IPS-18c (cell line): ENCODE results near the gene KIAA2012.

Source experiments
- H3K4me3 ChIP-seq: 2 replicates; pipeline ENCODE4 v1.7.0; 2013; ENCODE audit warnings: low read depth, mild to moderate bottlenecking, low read length, moderate library complexity; ENCODE audit not compliant: insufficient read depth
- H3K9me3 ChIP-seq: one replicate; pipeline ENCODE4 v1.6.1; 2013; ENCODE audit warnings: mild to moderate bottlenecking, low read length, moderate library complexity; ENCODE audit not compliant: control insufficient read depth, insufficient read depth

Gene KIAA2012

DNA sequence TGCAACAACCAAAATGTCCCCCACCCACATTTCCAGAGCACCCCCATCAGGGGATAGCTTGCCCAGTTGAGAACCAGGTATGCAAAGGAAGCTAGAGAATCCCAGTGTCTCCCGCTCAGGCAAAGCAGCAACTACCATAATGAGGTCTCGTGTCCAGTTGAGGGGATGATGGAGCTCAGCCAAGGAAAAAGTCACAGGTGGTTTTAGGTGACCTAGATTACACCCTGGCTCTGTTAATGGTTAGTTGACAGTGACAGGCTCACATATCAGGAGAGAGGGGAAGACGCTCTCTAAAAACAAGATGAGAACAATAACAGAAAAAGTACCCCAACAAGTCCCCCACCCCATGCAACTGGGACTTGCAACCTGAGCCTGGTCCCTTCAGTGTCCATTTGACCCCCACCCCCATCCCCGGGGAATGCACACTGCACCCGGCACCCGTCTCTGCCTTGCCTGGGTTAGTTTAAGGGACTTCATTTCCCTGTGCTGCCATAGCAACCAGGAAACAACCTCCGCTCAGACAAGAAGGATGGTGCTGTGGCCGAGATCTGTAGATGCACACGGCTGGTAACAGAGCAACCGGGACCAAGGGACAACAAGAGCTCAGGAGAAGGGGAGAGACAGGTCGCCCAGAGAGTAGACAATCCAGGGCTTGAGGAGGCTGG is at the start of gene KIAA2012:
Gene KIAA2012 (plus strand): TSS at position 519 of the 665 bp plus-strand sequence. CDS start 373 bp downstream, outside the sequence.
- no peak within 1 kb of the TSS for H3K4me3 ChIP-seq
- no peaks in the 10 kb centered on the region for H3K9me3 ChIP-seq

DNA sequence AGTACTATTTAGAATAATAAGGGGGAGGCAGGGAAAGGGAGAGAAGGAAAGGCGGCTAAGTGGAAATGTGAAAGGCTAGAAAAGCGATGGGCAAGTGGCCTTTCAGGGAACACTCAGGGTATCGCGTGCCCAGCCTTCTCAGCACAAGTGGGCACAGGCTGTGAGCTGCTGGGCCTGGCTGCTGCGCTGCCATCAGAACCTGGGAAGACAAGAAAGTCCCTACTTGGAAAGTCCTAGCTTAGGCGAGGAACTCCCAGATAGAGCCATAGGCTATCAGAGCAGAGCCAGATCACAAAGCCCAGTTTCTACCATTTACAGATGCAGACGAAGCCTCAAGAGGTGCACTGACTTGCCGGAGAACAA is 49.2 kb upstream of the KIAA2012 start:
- Histone ChIP-seq H3K9me3 (no peaks in the 10 kb centered on the region), H3K4me3 (no peak overlapping the region)

DNA sequence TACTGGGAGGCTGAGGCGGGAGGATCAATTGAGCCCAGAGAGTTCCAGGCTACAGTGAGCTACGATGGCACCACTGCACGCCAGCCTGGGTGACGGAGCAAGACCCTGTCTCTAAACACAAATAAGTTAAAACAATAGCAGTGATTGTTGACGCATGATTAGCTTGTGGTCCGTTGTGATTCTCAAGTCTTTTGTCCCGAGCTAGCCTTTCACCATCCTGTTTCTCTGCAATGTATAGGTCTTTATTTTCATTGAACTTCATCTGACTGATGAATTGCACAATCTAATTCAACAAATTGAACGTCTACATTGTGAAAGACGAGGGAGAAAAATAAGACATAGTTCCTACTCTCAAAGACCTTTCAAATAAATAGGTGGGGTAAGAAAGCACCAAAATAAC is 48.2 kb upstream of the KIAA2012 start:
- Histone ChIP-seq H3K4me3 (no peak overlapping the region), H3K9me3 (no peaks in the 10 kb centered on the region)

DNA sequence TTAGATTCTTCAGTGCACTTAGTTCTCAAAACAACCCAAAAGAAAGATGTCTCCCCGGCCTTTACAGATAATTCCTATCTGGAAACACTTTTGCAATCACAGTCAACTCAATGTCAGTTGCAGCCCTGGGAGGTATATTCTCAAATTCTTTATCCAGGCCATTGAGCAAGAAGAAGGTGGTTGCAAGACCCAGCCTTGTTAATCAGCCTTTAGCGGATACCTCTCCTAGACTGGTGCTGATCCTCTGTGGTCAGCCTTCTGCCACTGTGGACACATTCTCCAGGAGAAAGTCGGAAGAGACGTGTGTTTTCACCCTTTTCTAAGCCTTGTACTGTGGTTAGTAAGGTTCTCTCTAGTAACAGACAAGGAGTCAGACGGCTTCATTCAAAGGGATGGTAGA is 47.2 kb upstream of the KIAA2012 start:
- Histone ChIP-seq H3K4me3 (no peak overlapping the region), H3K9me3 (no peaks in the 10 kb centered on the region)

DNA sequence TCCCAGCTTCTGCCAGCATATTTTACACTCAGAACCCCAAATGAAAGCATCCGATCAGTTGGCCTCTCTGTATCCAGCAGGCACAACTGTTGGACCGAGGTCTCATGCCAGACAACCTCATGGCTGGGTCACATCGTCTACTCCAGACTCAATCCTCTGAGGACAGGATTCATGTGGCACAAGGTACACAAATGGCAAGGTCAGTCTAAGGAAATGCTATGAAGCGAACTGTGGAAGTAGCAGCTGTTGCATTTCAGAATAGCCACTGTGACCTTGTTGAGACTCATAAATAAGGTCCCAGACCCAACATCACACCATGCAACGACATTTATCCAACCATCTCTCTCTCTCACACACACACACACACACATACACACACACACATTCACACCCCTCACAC is 46.5 kb upstream of the KIAA2012 start:
- H3K4me3 ChIP-seq = no peak overlapping the region
- no peaks in the 10 kb centered on the region for H3K9me3 ChIP-seq

DNA sequence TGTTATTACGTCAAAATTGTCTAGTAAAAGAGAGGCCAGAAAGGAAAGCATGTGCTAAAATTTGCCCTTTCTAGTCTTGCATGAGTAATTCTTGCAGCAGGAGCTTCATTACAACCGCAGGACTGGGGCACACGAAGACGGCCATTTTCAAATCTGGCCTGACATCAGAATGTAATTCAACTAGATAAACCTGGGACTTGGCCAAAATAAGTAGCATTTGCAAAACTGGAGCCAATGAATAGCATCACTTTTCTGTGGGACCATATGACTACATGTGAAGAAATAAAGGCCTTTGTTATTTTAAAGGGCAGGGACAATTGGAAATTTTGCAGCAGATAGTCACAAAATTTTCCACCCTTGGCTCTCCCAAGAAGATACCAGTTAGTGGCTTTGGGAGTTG is 42.4 kb upstream of the KIAA2012 start:
- no peaks in the 10 kb centered on the region for H3K9me3 ChIP-seq
- H3K4me3 ChIP-seq = no peak overlapping the region

DNA sequence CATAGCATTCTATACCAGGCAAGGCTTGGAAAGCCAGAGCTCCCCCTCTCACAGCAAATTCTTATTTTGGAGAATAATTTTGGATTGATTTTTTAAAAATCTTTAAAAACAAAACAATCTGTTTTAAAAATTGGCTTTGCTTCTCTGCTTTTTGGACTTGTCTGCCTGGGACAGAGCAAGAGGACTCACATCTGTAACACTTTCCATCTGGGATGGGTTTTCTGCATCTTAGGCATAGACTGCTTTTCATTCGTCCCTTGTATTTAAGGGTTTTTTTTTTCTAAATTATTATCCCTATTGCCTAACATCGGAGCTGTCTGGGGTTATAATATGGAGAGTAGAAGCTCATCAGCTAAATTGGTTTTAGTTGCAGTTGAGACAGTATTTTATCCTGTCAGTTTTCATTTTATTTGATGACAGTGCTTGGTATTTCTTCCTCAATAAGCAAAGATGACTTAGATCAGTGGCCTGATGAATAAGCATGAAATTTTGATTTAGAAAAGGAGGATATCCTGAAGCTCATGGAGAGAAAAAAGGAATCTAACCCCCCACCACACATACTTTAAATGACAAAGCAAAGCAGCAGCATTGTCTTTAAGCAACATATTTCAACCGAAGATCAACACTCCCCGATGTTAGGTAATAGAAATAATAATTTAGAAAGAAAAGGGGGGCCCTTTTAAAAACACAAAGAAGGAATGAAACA is 41.7 kb upstream of the KIAA2012 start:
- peak overlapping the region; percentile 93; the same call in 1 of the 2 replicates for H3K4me3 ChIP-seq

DNA sequence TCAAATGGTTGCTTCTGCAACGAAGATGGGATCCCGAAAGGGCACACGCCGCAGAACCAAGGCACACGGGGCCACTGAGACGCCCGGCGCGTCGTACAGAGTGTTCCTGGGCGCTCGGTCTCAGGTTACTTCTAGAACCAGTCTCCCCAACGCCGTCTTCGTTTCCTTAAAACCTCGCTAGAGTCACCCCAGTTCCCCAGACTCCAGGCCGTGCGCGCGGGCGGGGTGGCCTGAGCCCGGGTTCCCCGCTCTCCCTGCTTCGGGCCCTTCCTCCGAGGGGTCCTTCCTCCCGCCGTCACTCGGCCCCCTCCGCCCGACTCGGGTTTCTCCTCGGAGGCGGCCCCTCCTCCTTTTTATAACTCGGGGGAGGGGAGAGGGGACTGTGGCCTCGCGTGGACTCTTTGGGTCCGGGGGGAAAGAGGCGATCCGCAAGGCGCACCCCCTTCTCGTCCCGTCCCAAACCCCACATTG is 40.2 kb upstream of the KIAA2012 start:
- H3K9me3 ChIP-seq = no peaks in the 10 kb centered on the region
- H3K4me3 ChIP-seq = peak overlapping the region; percentile 93

More for the DNA sequence above, 41.7 kb upstream of the KIAA2012 start:
- H3K9me3 ChIP-seq = no peaks in the 10 kb centered on the region

DNA sequence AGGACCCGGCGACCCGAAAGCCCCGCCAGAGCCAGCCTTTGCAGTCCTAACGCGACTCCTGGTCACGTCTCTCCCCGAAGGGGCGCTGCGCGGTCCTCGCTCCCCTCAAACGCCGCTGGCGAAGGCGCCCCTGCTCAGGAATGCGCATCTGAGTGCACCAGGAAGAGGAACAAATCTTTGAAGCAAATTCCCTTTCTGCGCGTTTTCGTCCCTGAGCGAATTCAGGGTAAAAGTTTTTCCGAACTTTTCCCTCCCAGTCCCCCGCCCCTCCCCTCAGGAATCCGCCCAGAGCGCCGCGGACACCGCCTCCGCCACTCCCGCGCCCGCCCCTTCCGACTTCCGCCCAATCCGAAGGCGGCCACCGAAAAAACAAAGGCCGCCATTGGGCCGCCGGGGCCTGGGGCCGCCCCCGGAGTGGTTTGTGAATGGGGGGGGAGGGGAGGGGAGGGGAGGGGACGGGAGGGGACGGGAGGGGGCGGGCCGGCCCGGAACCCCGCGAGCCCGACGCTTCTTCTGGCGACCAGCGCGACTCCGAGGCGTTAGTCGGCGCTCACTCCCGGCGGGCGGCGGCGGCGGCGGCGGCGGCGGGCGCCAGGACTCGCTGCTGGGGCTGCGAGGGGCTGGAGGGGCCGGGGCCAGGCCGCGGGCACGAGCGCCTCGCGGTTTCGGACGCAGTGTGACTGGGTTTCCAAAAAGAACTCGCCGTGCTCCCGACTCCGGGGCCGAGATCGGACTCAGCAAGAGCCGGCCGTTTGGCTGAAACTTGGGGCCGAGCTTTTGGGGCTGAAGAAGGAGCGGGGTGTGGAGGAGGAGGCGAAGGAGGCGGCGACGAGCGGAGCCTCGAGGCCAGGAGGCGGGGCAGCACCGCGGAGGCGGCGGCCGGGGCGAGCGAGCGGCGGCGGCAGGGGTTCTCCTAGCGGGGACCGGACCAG is 39.5 kb upstream of the KIAA2012 start, which contains the start of gene FZD7:
Gene FZD7 (plus strand): TSS at position 539 of the 932 bp plus-strand sequence. CDS start 793 bp downstream, outside the sequence.
- no peaks in the 10 kb centered on the region for H3K9me3 ChIP-seq

DNA sequence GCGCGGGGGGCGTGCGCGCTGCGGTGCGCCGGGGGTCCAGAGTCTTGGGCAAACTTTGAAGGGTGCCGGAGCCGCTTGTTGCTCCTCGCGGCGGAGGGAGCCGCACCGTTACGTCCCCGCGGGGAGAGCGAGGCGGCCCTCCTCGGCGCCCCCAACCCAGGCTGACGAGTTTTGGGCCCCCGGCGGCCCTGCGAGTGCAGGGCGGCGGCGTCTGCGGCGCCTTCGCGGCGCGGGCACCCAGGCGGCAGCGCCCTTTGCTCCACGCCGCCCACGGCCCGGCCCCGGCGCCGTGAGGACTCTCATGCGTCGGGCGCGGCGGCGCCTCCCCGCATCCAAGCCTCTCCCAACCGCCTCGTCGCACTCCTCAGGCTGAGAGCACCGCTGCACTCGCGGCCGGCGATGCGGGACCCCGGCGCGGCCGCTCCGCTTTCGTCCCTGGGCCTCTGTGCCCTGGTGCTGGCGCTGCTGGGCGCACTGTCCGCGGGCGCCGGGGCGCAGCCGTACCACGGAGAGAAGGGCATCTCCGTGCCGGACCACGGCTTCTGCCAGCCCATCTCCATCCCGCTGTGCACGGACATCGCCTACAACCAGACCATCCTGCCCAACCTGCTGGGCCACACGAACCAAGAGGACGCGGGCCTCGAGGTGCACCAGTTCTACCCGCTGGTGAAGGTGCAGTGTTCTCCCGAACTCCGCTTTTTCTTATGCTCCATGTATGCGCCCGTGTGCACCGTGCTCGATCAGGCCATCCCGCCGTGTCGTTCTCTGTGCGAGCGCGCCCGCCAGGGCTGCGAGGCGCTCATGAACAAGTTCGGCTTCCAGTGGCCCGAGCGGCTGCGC is 38.6 kb upstream of the KIAA2012 start:
- Histone ChIP-seq H3K9me3 (no peaks in the 10 kb centered on the region), H3K4me3 (peak overlapping the region; percentile 91)

More for the DNA sequence above, 39.5 kb upstream of the KIAA2012 start, which contains the start of gene FZD7:
- peak within 1 kb of the TSS; percentile 93 for H3K4me3 ChIP-seq

DNA sequence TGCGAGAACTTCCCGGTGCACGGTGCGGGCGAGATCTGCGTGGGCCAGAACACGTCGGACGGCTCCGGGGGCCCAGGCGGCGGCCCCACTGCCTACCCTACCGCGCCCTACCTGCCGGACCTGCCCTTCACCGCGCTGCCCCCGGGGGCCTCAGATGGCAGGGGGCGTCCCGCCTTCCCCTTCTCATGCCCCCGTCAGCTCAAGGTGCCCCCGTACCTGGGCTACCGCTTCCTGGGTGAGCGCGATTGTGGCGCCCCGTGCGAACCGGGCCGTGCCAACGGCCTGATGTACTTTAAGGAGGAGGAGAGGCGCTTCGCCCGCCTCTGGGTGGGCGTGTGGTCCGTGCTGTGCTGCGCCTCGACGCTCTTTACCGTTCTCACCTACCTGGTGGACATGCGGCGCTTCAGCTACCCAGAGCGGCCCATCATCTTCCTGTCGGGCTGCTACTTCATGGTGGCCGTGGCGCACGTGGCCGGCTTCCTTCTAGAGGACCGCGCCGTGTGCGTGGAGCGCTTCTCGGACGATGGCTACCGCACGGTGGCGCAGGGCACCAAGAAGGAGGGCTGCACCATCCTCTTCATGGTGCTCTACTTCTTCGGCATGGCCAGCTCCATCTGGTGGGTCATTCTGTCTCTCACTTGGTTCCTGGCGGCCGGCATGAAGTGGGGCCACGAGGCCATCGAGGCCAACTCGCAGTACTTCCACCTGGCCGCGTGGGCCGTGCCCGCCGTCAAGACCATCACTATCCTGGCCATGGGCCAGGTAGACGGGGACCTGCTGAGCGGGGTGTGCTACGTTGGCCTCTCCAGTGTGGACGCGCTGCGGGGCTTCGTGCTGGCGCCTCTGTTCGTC is 37.7 kb upstream of the KIAA2012 start:
- Histone ChIP-seq H3K4me3 (peak overlapping the region; percentile 91), H3K9me3 (no peaks in the 10 kb centered on the region)

DNA sequence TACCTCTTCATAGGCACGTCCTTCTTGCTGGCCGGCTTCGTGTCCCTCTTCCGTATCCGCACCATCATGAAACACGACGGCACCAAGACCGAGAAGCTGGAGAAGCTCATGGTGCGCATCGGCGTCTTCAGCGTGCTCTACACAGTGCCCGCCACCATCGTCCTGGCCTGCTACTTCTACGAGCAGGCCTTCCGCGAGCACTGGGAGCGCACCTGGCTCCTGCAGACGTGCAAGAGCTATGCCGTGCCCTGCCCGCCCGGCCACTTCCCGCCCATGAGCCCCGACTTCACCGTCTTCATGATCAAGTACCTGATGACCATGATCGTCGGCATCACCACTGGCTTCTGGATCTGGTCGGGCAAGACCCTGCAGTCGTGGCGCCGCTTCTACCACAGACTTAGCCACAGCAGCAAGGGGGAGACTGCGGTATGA is 37.1 kb upstream of the KIAA2012 start:
- peak overlapping the region; percentile 91 for H3K4me3 ChIP-seq
- no peaks in the 10 kb centered on the region for H3K9me3 ChIP-seq

DNA sequence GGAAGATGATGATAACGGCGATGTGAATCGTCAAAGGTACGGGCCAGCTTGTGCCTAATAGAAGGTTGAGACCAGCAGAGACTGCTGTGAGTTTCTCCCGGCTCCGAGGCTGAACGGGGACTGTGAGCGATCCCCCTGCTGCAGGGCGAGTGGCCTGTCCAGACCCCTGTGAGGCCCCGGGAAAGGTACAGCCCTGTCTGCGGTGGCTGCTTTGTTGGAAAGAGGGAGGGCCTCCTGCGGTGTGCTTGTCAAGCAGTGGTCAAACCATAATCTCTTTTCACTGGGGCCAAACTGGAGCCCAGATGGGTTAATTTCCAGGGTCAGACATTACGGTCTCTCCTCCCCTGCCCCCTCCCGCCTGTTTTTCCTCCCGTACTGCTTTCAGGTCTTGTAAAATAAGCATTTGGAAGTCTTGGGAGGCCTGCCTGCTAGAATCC is 36.4 kb upstream of the KIAA2012 start:
- Histone ChIP-seq H3K4me3 (peak overlapping the region; percentile 91), H3K9me3 (no peaks in the 10 kb centered on the region)

DNA sequence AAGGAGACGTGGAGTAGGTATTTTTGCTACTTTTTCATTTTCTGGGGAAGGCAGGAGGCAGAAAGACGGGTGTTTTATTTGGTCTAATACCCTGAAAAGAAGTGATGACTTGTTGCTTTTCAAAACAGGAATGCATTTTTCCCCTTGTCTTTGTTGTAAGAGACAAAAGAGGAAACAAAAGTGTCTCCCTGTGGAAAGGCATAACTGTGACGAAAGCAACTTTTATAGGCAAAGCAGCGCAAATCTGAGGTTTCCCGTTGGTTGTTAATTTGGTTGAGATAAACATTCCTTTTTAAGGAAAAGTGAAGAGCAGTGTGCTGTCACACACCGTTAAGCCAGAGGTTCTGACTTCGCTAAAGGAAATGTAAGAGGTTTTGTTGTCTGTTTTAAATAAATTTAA is 36.0 kb upstream of the KIAA2012 start:
- peak overlapping the region; percentile 91 for H3K4me3 ChIP-seq
- no peaks in the 10 kb centered on the region for H3K9me3 ChIP-seq

DNA sequence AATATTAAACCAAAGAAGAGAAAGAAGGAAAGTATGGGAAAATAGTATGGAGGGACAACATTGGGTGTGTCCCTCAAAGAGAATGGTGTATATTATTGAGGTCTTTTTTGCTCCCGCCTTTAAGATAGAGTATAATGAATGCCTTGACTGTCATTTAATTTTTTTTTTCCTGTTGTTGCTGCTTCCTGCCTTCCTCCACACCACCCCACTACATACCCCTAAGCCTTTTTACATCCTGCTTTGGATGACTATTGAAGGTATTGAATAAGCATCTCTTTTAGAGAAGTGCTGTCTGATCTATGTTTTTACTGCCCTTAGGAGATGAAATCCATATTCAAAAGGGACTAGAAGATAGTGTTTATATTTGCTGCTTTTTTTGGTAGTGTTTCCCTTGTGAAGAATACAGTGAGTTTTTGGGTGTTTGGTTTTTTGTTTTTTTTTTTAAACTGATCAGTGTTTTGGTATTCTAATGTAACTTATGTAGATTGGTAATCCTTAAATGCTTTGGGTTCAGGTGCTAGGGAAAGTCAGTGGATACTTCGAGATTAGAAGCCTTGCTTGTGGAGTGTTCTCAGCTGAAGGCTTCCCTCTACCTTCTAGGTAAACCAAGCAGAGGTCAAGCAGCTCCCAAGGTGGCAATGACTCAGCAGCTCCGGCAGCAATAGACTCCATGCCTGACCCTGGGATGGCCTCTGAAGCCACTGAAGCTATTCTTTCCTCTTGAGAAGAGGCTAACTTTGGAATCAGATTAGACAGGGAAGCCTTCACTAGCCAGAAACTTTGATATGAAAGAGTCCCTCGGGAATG is 34.4 kb upstream of the KIAA2012 start:
- no peaks in the 10 kb centered on the region for H3K9me3 ChIP-seq

More for the DNA sequence above, 34.4 kb upstream of the KIAA2012 start:
- peak overlapping the region; percentile 31; the same call in 1 of the 2 replicates for H3K4me3 ChIP-seq
